GM20000 (cell line): ENCODE data around the gene WSCD2.

Experiments
- DNase-seq: peaks from one replicate; pipeline ENCODE4 v3.0.0; 2012; ENCODE audit warnings: low spot score
- CTCF ChIP-seq: IDR thresholded peaks from 2 replicates; pipeline ENCODE4 v1.5.1; 2012; ENCODE audit warnings: mild to moderate bottlenecking, control low read depth; ENCODE audit errors: extremely low read depth, missing control alignments

Gene WSCD2

GRCh38 chr12:108191938-108192337 is 62.9 kb downstream of the WSCD2 start:
- no peak for TF ChIP-seq CTCF
- no peak for DNase-seq

GRCh38 chr12:108193493-108193892 is 64.4 kb downstream of the WSCD2 start:
- TF ChIP-seq CTCF = no peak

GRCh38 chr12:108193917-108194316 is 64.8 kb downstream of the WSCD2 start:
- DNase-seq = peak; percentile 63
- peak; percentile 60 for TF ChIP-seq CTCF

More at GRCh38 chr12:108193493-108193892, 64.4 kb downstream of the WSCD2 start:
- no peak for DNase-seq

- DNase-seq = no peak
Observed at GRCh38 chr12:108194585-108194984, 65.5 kb downstream of the WSCD2 start.

GRCh38 chr12:108196319-108196718 is 67.2 kb downstream of the WSCD2 start:
- no peak for DNase-seq
- TF ChIP-seq CTCF = no peak

More at GRCh38 chr12:108194585-108194984, 65.5 kb downstream of the WSCD2 start:
- no peak for TF ChIP-seq CTCF

GRCh38 chr12:108196921-108197320 is 67.8 kb downstream of the WSCD2 start:
- no peak for DNase-seq
- no peak for TF ChIP-seq CTCF

- no peak for TF ChIP-seq CTCF
Observed at GRCh38 chr12:108198043-108198442, 69.0 kb downstream of the WSCD2 start.

More at GRCh38 chr12:108198043-108198442, 69.0 kb downstream of the WSCD2 start:
- DNase-seq = no peak
